ENCODE measurements around the gene ZMIZ1. TPM values are rescaled to one million over a fixed set of nuclear protein-coding genes. Genes with fewer than 3 reads are reported as not detected.
A peak's percentile ranks its signal among the peaks of the same experiment; 100 is the strongest.

The ZMIZ1 gene
- total RNA-seq, 4 donors from 2014 or later: 22.7 to 37.5 (median 31.7) TPM

DNA sequence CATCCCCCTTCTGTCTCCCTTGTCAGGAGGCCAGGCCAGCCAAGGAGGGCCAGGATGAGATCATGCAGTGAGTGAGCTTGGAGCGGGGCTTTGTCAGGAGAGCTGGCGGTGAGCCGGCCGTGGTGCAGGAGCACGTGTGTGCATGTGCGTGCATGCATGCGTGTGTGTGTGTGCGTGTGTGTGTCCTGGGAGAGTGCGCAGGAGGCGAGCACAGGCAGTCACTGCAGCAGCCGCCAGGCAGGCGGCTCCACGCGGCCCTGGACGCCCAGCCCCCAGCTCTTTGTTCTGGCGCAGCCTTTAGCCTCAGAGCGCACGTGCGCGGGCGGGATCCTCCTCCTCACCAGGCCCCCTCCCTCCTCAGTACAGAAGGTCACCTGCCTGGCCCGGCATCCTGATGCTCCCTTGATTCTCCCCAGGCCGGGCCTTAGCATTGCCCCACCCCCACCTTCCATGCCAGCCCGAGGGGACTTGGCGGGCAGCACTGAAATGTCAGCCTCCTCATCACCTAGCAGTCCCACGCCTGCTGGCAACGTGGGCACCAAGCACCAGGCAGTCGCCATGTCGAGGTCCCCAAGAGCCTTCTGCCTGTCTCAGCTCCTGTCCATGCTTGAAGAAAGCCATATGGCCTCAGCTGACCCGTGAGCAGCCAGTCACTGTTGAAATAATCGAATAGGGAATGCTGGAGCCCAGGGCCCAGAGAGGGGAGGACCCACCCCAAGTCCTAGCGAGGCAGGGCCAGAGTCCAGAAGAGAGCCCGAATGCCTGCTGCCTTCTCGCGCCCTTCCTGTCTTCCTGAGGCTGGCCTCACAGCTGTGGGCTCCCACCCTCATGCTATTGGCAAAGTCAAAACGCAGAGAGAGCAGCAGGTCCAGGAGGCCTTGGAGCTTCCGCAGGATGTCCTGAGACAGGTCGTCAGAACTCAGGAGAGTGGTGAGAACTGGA is 152.6 kb downstream of the ZMIZ1 start:
- Histone ChIP-seq H3K4me1 (peaks cover 39 to 45% of the 10 kb centered on the region in 2 donors), H3K9me3 (no peaks in the 10 kb centered on the region), H3K27ac (peak overlapping the region; percentile 57 to 73 (median 66)), H3K4me3 (no peak overlapping the region), H3K27me3 (no peaks in the 10 kb centered on the region), H3K36me3 (peaks cover 3 to 20% of the 10 kb centered on the region in 2 donors)
- intact Hi-C loops (cut with DNase I; ENCODE audit: low total_unique reads) (no loop called here), in situ Hi-C loops (cut with MboI; ENCODE audit: low sequenced_read_pairs in 4 of 4) (no loop called here)
- DNase-seq (peak in 1 of 2 donors; percentile 39), ATAC-seq (peak; percentile 15 to 28)
- TF ChIP-seq CTCF (IDR thresholded peaks at IDR 0.05 in 4 of 5, conservative IDR thresholded peaks at IDR 0.05 in 1 of 5) (no peak), POLR2A (IDR thresholded peaks at IDR 0.05) (no peak)

- Histone ChIP-seq H3K27ac (peak overlapping the region; percentile 57 to 73 (median 66)), H3K36me3 (peaks cover 3 to 14% of the 10 kb centered on the region in 2 donors), H3K27me3 (no peaks in the 10 kb centered on the region), H3K9me3 (no peaks in the 10 kb centered on the region), H3K4me1 (peaks cover 39 to 45% of the 10 kb centered on the region in 2 donors), H3K4me3 (no peak overlapping the region)
- in situ Hi-C loops (cut with MboI; ENCODE audit: low sequenced_read_pairs in 4 of 4) (no loop called here), intact Hi-C loops (cut with DNase I; ENCODE audit: low total_unique reads) (no loop called here)
- no peak for TF ChIP-seq POLR2A (IDR thresholded peaks at IDR 0.05)
- no peak for TF ChIP-seq CTCF (IDR thresholded peaks at IDR 0.05 in 4 of 5, conservative IDR thresholded peaks at IDR 0.05 in 1 of 5)
- ATAC-seq: no peak
- DNase-seq: no peak
Observed at GRCh38 chr10:79222186-79222585, 153.4 kb downstream of the ZMIZ1 start.

GRCh38 chr10:79223091-79224048 is 154.6 kb downstream of the ZMIZ1 start:
- Histone ChIP-seq H3K4me1 (peaks cover 39 to 45% of the 10 kb centered on the region in 2 donors), H3K27me3 (no peaks in the 10 kb centered on the region), H3K36me3 (peaks cover 0 to 9% of the 10 kb centered on the region in 2 donors), H3K27ac (peak overlapping the region; percentile 57 to 73 (median 66)), H3K4me3 (no peak overlapping the region), H3K9me3 (no peaks in the 10 kb centered on the region)
- intact Hi-C loops (cut with DNase I; ENCODE audit: low total_unique reads): no loop called here
- ATAC-seq (peak; percentile 19 to 28), DNase-seq (peak in 1 of 2 donors; percentile 40)
- in situ Hi-C loops (cut with MboI; ENCODE audit: low sequenced_read_pairs in 4 of 4): no loop called here
- TF ChIP-seq POLR2A (IDR thresholded peaks at IDR 0.05) (no peak), CTCF (IDR thresholded peaks at IDR 0.05 in 4 of 5, conservative IDR thresholded peaks at IDR 0.05 in 1 of 5) (no peak)

DNA sequence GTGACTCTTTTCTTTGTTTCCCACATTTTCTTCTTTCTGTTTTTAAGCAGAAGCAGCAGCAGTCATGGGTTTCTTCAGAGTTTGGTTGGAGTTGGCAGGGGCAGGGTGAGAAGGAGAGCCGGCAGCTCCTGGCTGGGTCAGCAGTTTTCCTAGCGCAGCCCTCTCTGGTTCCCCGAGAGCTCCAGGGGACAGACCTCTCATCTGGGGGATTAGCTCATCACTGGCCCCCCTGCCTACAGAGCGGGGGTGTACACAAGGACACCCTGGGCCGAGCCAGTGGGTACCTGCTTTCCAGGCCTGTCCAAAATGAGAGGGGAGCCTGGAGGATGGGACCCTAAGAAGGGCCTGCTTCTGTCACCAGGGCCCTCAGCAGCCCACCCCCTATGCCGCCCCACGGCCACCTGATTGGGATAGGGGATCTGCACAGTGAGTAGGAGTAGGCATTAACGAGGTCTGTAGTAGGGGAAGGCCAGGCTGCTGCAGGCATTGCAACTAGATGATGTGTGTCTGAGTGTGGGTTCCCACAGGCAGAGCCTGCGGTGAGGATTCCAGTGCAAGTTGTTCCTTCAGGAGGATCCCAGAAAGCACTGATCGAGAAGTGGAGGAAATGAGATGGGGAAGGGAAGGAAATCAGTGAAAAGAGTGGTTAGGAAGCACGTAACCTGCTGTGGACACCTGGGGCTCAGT is 155.6 kb downstream of the ZMIZ1 start:
- in situ Hi-C loops (cut with MboI; ENCODE audit: low sequenced_read_pairs in 4 of 4): no loop called here
- H3K9me3 ChIP-seq: no peaks in the 10 kb centered on the region
- intact Hi-C loops (cut with DNase I; ENCODE audit: low total_unique reads): no loop called here
- peaks cover 45 to 48% of the 10 kb centered on the region in 2 donors for H3K4me1 ChIP-seq
- peak overlapping the region; percentile 57 to 73 (median 66) for H3K27ac ChIP-seq
- ATAC-seq (no peak), DNase-seq (no peak)
- TF ChIP-seq POLR2A (IDR thresholded peaks at IDR 0.05) (no peak), CTCF (IDR thresholded peaks at IDR 0.05 in 4 of 5, conservative IDR thresholded peaks at IDR 0.05 in 1 of 5) (no peak)
- no peak overlapping the region for H3K4me3 ChIP-seq
- peaks cover 0 to 9% of the 10 kb centered on the region in 2 donors for H3K36me3 ChIP-seq
- H3K27me3 ChIP-seq: no peaks in the 10 kb centered on the region

Data from gastrocnemius medialis (tissue), 4 donors.